DND-41 (cell line): ENCODE results near the gene OBSCN.

Experiments used
- EZH2 ChIP-seq: IDR thresholded peaks from 3 replicates; pipeline ENCODE4 v1.6.1; 2012; ENCODE audit warnings: borderline replicate concordance, low read depth, mild to moderate bottlenecking, moderate library complexity, low read length, inconsistent platforms; ENCODE audit not compliant: severe bottlenecking
- TF ChIP-seq, protein P1 (sequence below): IDR thresholded peaks from 2 replicates; pipeline ENCODE4 v1.5.1; 2012; ENCODE audit warnings: borderline replicate concordance, low read length, moderate library complexity, mild to moderate bottlenecking; ENCODE audit not compliant: poor library complexity, severe bottlenecking; ENCODE audit errors: extremely low read depth

DNA sequence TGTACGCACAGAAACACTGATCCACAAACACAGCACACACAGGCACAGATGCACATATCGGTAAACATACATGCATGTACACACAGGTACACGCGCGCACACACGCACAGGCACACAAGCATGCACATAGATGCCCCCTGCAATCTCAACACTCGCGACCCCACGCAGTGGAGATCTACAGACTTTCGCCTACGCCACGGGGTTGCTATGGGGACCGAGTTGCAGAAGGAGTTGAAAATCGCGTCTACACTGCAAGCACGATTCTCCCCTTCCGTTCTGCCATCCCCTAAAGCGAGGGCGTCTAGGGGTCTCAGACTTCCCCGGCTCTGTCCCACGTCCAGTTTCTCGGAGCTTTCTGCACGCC lies 208.0 kb downstream of the OBSCN start:
- TF ChIP-seq, protein P1, sequence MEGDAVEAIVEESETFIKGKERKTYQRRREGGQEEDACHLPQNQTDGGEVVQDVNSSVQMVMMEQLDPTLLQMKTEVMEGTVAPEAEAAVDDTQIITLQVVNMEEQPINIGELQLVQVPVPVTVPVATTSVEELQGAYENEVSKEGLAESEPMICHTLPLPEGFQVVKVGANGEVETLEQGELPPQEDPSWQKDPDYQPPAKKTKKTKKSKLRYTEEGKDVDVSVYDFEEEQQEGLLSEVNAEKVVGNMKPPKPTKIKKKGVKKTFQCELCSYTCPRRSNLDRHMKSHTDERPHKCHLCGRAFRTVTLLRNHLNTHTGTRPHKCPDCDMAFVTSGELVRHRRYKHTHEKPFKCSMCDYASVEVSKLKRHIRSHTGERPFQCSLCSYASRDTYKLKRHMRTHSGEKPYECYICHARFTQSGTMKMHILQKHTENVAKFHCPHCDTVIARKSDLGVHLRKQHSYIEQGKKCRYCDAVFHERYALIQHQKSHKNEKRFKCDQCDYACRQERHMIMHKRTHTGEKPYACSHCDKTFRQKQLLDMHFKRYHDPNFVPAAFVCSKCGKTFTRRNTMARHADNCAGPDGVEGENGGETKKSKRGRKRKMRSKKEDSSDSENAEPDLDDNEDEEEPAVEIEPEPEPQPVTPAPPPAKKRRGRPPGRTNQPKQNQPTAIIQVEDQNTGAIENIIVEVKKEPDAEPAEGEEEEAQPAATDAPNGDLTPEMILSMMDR, result no peak
- no peak for TF ChIP-seq EZH2
